ENCODE data around the gene UBAC1.

UBAC1 gene

GRCh38 chr9:135989157-135989556 is 28.0 kb upstream of the UBAC1 start (continued):
- peak; percentile 69 for TF ChIP-seq CTCF (tag by site-specific recombination; IDR thresholded peaks at IDR 0.05)
- peak; percentile 43; the same call in 1 of the 2 replicates for TF ChIP-seq ZNF692 (tag by site-specific recombination; IDR thresholded peaks at IDR 0.05)
- peak; percentile 8; the same call in 1 of the 2 replicates for TF ChIP-seq GLIS1 (tag by site-specific recombination; IDR thresholded peaks at IDR 0.05)
- TF ChIP-seq ZNF660 (tag by site-specific recombination; IDR thresholded peaks at IDR 0.05), result no peak
- TF ChIP-seq ZNF449 (tag by site-specific recombination; IDR thresholded peaks at IDR 0.05), result no peak
- TF ChIP-seq MYNN (tag by site-specific recombination; IDR thresholded peaks at IDR 0.05; ENCODE audit: borderline replicate concordance), result no peak
- no peak for TF ChIP-seq GFI1B (tag by site-specific recombination; IDR thresholded peaks at IDR 0.05)
- TF ChIP-seq ZBTB6 (tag by site-specific recombination; IDR thresholded peaks at IDR 0.05), result no peak
- TF ChIP-seq KLF7 (tag by site-specific recombination; IDR thresholded peaks at IDR 0.05; ENCODE audit: borderline replicate concordance), result no peak
- TF ChIP-seq ZNF114 (tag by site-specific recombination; IDR thresholded peaks at IDR 0.05), result no peak
- no peak for TF ChIP-seq ZBTB17 (tag by site-specific recombination; IDR thresholded peaks at IDR 0.05)
- no peak for TF ChIP-seq ZNF292 (tag by site-specific recombination; IDR thresholded peaks at IDR 0.05; ENCODE audit: borderline replicate concordance, low read depth)
- TF ChIP-seq ZNF423 (tag by site-specific recombination; IDR thresholded peaks at IDR 0.05), result no peak
- no peak for TF ChIP-seq SALL2 (tag by site-specific recombination; IDR thresholded peaks at IDR 0.05; ENCODE audit: borderline replicate concordance)

- Histone ChIP-seq H3K36me3 (ENCODE audit: control insufficient read depth in 2 of 2, insufficient read depth in 1 of 2, low read length in 2 of 2) (no peaks in the 10 kb centered on the region), H3K9me3 (ENCODE audit: control insufficient read depth, insufficient read depth, low read depth, low read length) (no peaks in the 10 kb centered on the region), H3K4me3 (ENCODE audit: low read depth, low read length) (no peak overlapping the region), H3K4me1 (ENCODE audit: control insufficient read depth, insufficient read depth, low read length) (peaks cover 7% of the 10 kb centered on the region; the same call in 1 of the 2 replicates), H3K27ac (ENCODE audit: extremely low read depth, low read depth, low read length) (no peak overlapping the region)
- POLR2A ChIA-PET, result no interaction called here
- CTCF ChIA-PET, result interaction anchor here (0.7 to 3.2 kb wide), 4 partner anchors 15 to 32 kb away, joined by 3 to 12 read pairs (median 3); no protein-coding TSS in a partner anchor
- TF ChIP-seq ZBTB17 (tag by site-specific recombination; IDR thresholded peaks at IDR 0.05), result no peak
- TF ChIP-seq ZNF677 (tag by site-specific recombination; IDR thresholded peaks at IDR 0.05), result no peak
- TF ChIP-seq ZNF514 (tag by site-specific recombination; IDR thresholded peaks at IDR 0.05), result no peak
- TF ChIP-seq ZNF416 (tag by site-specific recombination; IDR thresholded peaks at IDR 0.05), result no peak
- TF ChIP-seq ZNF24 (tag by site-specific recombination; IDR thresholded peaks at IDR 0.05), result no peak
- no peak for TF ChIP-seq ZBTB11 (tag by site-specific recombination; conservative IDR thresholded peaks at IDR 0.05; ENCODE audit: low read depth)
- no peak for TF ChIP-seq ZSCAN5A (tag by site-specific recombination; IDR thresholded peaks at IDR 0.05)
- no peak for TF ChIP-seq ZNF600 (tag by site-specific recombination; IDR thresholded peaks at IDR 0.05)
- no peak for TF ChIP-seq ZNF654 (tag by site-specific recombination; IDR thresholded peaks at IDR 0.05; ENCODE audit: low read depth)
- TF ChIP-seq ZNF10 (tag by site-specific recombination; IDR thresholded peaks at IDR 0.05), result no peak
- TF ChIP-seq ATF2 (tag by site-specific recombination; IDR thresholded peaks at IDR 0.05; ENCODE audit: low read depth), result no peak
Observed at GRCh38 chr9:135988493-135988892, 27.3 kb upstream of the UBAC1 start.
